ENCODE data around the gene ZNF664.

ZNF664 gene

GRCh38 chr12:124018539-124018938, 45.5 kb downstream of the ZNF664 start:
- intact Hi-C loops (cut with DNase I; ENCODE audit: low total_unique reads): no loop called here
- Histone ChIP-seq H3K27me3 (no peaks in the 10 kb centered on the region), H3K9me3 (no peaks in the 10 kb centered on the region), H3K27ac (no peak overlapping the region), H3K4me3 (no peak overlapping the region), H3K4me1 (peaks cover 0 to 13% (median 7%) of the 10 kb centered on the region in 4 donors), H3K36me3 (peaks cover under 1 to 9% (median 8%) of the 10 kb centered on the region in 3 donors)
- no peak for DNase-seq
- no peak for TF ChIP-seq CTCF (IDR thresholded peaks at IDR 0.05)

- Histone ChIP-seq H3K27ac (no peak overlapping the region), H3K9me3 (no peaks in the 10 kb centered on the region), H3K4me3 (no peak overlapping the region), H3K36me3 (peaks cover 0 to 4% (median 2%) of the 10 kb centered on the region in 3 donors), H3K4me1 (peaks cover 0 to 18% (median 9%) of the 10 kb centered on the region in 4 donors), H3K27me3 (no peaks in the 10 kb centered on the region)
- intact Hi-C loops (cut with DNase I; ENCODE audit: low total_unique reads): no loop called here
- DNase-seq: no peak
- no peak for TF ChIP-seq CTCF (IDR thresholded peaks at IDR 0.05)
Observed at GRCh38 chr12:124019115-124019514, 46.1 kb downstream of the ZNF664 start.

GRCh38 chr12:124020514-124020949, 47.5 kb downstream of the ZNF664 start:
- Histone ChIP-seq H3K9me3 (no peaks in the 10 kb centered on the region), H3K4me1 (peaks cover 0 to 30% (median 20%) of the 10 kb centered on the region in 4 donors), H3K4me3 (no peak overlapping the region), H3K27ac (peak overlapping the region in 1 of 2 donors; percentile 29), H3K27me3 (no peaks in the 10 kb centered on the region), H3K36me3 (no peaks in the 10 kb centered on the region)
- TF ChIP-seq CTCF (IDR thresholded peaks at IDR 0.05): no peak
- peak in 1 of 2 donors; percentile 47 for DNase-seq
- intact Hi-C loops (cut with DNase I; ENCODE audit: low total_unique reads): no loop called here

- Histone ChIP-seq H3K4me1 (peaks cover 0 to 30% (median 22%) of the 10 kb centered on the region in 4 donors), H3K4me3 (no peak overlapping the region), H3K27me3 (no peaks in the 10 kb centered on the region), H3K27ac (peak overlapping the region; percentile 29 to 61), H3K9me3 (no peaks in the 10 kb centered on the region), H3K36me3 (no peaks in the 10 kb centered on the region)
- no peak for TF ChIP-seq CTCF (IDR thresholded peaks at IDR 0.05)
- intact Hi-C loops (cut with DNase I; ENCODE audit: low total_unique reads): no loop called here
- DNase-seq: no peak
Observed at GRCh38 chr12:124021007-124021406, 48.0 kb downstream of the ZNF664 start.

- Histone ChIP-seq H3K27ac (no peak overlapping the region), H3K36me3 (no peaks in the 10 kb centered on the region), H3K9me3 (no peaks in the 10 kb centered on the region), H3K4me1 (peaks cover 0 to 41% (median 31%) of the 10 kb centered on the region in 4 donors), H3K27me3 (no peaks in the 10 kb centered on the region), H3K4me3 (no peak overlapping the region)
- intact Hi-C loops (cut with DNase I; ENCODE audit: low total_unique reads): no loop called here
- no peak for TF ChIP-seq CTCF (IDR thresholded peaks at IDR 0.05)
- no peak for DNase-seq
Observed at GRCh38 chr12:124022161-124022560, 49.1 kb downstream of the ZNF664 start.

GRCh38 chr12:124024263-124024678, 51.3 kb downstream of the ZNF664 start:
- Histone ChIP-seq H3K9me3 (no peaks in the 10 kb centered on the region), H3K36me3 (no peaks in the 10 kb centered on the region), H3K27ac (peak overlapping the region; percentile 23 to 40), H3K4me1 (peaks cover 0 to 57% (median 47%) of the 10 kb centered on the region in 4 donors), H3K27me3 (no peaks in the 10 kb centered on the region), H3K4me3 (no peak overlapping the region)
- no peak for TF ChIP-seq CTCF (IDR thresholded peaks at IDR 0.05)
- intact Hi-C loops (cut with DNase I; ENCODE audit: low total_unique reads): no loop called here
- no peak for DNase-seq

Measured in tibial artery (tissue), 4 donors.